Endometrium (tissue), 2 donors: Measurements from ENCODE around the gene ADCY4.
"Not testable (repeated sequence)": the region's sequence is repeated elsewhere in the genome, so short reads cannot be mapped to it uniquely, and the experiment has no call there.

Source experiments
- FAIRE-seq: peaks from 2 replicates; lab custom pipeline; 2012; peaks lifted over from hg19 to GRCh38; lab: Jason Lieb, UNC
- donor health status: control.
- donor health status: control.

The ADCY4 gene

DNA sequence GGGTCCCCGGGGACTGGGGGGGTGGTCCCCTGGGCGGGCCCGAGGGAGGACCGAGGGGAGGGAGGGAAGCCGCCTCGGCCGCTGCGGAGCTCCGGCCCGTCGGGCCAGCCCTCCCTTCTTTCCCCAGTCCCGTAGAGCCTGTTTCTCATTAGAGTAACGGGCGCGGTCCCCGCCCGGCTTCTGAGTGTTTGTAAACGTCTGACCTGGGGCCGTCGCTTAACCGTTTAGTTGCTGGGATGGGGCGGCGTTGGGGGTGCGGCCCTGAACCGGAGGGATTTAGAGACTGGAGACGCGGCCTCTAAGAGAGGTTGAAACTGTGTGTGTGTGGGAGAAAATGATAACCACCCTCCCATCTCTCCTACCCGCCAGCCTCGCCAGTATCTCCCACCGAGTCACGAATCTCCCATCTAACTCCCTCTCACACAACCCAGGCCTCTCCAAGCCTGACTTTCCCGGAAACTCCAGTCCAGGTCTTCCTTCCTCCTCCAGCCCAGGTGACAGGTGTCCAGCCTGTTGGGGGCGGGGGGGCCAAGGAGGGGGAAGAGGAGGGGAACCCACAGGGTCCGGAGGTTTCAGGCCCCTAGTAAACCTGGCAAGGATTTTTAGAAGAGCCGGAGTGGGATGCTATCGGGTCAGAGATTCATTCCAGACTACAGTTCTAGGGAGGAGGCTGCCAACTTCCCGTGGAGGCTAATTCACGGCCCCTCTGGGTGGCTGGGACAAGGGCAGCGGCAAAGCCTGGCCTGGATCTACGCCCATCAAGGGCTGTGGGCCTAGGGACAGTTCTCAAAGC lies 32.0 kb upstream of the ADCY4 start:
- peak; percentile 33 for FAIRE-seq

DNA sequence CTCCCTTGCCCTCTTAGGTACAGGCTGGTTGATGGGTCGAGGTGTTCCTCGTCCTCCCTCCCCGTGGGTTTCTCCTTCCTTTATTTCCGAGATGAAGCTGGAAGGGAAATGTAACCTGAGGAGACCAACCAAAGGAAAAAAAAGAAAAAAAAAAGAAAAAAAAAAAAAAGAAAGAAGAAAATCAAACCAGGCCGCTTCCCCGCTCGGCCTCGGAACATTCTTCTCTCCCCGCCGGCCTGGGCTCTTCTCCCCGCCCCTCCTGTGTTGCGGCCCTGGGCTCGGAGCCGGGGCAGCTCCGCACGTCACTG lies 31.5 kb upstream of the ADCY4 start:
- no peak for FAIRE-seq

DNA sequence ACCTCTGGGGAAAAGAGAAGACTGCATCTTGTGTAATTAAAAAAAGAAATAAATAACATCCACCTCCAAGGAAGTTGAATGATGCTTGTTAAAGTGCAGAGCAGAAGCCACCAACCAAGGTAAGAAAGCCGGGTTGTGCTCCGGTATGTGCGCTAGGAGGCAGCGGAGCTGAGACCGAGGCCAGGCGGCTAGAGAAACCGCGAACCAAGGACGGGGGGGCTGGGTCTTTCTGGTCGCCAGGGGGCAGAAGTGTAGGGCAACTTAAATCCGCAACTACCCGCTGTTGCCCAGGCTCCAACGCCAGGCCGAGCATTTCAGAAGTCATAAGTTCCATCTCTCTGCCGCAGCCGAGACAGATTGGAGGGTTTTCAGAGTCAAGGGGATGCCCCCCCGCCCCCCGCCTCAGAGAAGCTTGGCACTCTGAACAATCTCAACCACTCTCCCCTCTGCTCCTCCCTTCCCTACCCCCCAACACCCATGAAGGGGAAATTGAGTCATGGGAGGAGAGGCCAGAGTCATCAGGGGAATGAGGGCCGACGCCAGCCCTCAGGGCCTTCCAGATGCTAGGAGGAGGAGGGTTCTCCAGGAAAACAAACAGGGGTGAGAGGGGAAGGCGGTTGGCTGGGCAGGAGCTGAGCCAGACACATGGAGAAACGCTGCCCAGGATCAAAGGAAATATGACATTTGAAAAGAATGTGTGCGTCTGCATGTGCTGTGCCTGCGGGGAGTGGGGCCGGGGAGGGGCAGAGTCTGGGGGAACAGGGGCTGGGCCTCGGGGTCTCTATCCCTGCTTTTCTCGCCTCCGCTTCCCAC lies 30.9 kb upstream of the ADCY4 start:
- peak; percentile 78 for FAIRE-seq

DNA sequence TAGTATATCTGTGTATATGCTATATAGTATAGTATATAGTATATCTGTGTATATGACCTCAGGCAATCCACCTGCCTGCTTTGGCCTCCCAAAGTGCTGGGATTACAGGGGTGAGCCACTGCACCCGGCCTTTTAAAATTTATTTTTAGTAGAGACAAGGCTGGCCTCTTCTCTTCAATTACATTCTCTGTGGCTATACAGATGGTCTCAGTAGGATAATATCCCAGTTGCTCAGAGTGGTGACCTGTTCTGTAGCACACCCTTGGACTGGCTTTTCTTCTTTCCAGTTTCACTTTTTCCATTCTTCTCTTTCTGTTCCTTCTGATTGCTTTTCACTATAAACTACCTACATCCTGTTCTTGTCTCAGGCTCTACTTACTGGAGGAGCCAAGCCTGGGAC lies 30.0 kb upstream of the ADCY4 start:
- no peak for FAIRE-seq

DNA sequence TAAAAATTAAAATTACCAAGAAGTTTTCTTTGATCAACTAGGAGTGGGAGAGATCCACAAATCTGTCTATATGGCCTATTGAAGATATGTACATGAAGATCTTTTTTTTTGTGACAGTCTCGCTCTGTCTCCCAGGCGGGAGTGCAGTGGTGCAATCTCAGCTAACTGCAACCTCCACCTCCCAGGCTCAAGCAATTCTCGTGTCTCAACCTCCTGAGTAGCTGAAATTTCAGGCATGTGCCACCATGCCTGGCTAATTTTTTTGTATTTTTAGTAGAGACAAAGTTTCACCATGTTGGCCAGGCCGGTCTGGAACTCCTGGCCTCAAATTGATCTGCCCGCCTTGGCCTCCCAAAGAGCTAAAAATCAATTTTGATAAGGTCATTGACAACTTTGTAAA lies 28.5 kb upstream of the ADCY4 start:
- FAIRE-seq, result no peak

DNA sequence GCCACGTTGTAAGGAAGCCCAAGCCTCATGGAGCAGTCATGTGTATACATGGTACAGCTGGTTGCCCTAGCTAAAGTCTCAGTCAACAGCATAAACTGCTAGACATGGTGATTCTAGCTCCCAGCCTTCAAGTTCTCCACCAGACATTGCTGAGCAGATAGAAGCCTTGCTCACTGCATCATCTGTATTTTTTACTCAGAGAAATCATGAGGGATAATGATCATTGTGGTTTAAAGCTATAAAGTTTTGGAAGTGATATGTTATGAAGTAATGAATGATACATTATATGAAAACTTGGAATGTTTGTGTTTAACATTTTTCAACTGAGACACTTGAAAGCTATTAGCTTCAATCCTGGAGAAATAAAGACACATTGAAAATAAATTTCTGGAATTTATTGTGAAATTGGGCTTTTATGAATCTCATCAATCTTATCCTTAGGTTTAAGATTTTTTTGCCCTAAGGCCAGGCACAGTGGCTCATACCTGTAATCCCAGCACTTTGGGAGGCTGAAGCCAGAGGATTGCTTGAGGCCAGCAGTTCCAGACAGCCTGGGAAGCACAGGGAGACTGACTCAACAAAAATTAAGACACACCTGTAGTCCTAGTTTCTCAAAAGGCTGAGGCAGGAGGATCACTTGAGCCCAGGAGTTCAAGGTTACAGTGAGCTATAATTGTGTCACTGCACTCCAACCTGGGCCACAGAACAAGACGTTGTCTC lies 27.5 kb upstream of the ADCY4 start:
- no peak for FAIRE-seq

DNA sequence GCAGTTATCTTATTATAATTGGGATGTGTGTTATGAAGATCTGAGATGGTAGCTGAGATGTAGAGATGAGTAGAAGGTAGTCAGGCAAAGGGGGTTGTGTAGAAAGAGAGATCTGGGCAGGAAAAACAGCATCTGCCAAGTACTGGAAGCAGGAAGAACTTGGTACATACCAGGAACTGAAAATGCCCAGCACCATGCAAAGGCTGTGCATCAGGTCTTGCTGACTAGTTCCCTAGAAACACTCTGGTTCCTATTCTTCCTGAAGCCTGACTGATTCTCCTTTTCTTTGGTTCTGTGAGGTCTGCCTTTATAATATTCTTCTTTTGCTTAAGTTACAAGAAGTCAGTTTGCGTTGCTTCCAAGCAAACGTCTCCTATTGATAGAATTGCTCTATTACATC lies 26.5 kb upstream of the ADCY4 start:
- no peak for FAIRE-seq

DNA sequence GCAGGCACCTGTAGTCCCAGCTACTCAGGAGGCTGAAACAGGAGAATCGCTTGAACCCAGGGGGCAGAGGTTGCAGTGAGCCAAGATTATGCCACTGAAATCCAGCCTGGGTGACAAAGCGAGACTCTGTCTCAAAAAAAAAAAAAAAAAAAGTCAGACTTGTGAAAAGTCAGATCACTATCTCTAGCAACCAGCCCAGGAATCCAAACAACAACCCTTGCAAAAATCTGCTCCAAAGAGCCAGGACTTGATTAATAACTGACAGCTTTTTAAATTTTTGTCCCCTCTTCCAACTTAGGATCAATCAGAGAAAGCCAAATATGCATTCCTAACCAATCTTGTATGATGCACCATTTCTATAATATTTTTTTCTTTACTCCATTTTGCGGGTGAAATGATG lies 25.4 kb upstream of the ADCY4 start:
- FAIRE-seq, result no peak

DNA sequence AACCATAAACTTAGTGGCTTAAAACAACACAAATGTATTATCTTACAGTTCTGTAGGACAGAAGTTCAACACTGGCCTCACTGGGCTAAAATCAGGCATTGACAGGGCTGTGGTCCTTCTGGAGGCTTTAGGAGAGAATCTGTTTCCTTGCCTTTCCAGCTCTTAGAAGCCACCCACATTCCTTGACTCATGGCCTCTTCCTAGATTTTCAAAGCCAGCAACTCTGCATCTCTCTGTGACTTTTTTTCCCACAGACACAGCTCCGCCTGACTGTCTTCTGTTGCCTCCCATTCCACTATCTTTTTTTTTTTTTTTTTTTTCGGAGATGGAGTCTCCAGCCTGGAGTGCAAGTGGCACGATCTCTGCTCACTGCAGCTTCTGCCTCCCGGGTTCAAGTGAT lies 21.3 kb upstream of the ADCY4 start:
- no peak for FAIRE-seq

DNA sequence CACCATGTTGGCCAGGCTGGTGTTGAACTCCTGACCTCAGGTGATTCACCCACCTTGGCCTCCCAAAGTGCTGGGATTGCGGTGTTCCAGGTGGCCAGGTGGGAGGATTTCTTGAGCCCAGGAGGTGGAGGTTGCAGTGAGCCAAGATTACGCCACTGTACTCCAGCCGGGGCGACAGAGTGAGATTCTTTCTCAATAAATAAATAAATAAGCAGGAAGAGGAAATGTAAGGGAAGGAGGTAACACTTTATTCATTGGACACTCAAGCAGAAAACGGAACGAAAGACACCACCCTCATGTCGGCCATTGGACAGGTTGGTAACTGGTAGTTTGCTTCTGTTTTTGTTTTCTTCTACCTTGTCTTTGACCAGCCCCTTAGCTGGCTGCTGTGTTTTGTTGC lies 20.1 kb upstream of the ADCY4 start:
- no peak for FAIRE-seq

DNA sequence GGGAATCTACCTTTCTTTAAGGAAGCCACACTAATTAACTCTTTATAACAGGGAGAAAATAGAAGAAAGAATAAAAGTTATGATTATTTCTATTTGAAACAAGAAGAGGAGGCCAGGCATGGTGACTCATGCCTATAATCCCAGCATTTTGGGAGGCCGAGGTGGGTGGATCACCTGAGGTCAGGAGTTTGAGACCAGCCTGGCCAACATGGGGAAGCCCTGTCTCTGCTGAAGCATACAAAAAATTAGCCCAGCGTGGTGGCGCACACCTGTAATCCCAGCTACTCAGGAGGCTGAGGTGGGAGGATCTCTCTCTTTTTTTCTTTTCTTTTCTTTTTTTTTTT lies 19.6 kb upstream of the ADCY4 start:
- FAIRE-seq, result not testable (repeated sequence)

DNA sequence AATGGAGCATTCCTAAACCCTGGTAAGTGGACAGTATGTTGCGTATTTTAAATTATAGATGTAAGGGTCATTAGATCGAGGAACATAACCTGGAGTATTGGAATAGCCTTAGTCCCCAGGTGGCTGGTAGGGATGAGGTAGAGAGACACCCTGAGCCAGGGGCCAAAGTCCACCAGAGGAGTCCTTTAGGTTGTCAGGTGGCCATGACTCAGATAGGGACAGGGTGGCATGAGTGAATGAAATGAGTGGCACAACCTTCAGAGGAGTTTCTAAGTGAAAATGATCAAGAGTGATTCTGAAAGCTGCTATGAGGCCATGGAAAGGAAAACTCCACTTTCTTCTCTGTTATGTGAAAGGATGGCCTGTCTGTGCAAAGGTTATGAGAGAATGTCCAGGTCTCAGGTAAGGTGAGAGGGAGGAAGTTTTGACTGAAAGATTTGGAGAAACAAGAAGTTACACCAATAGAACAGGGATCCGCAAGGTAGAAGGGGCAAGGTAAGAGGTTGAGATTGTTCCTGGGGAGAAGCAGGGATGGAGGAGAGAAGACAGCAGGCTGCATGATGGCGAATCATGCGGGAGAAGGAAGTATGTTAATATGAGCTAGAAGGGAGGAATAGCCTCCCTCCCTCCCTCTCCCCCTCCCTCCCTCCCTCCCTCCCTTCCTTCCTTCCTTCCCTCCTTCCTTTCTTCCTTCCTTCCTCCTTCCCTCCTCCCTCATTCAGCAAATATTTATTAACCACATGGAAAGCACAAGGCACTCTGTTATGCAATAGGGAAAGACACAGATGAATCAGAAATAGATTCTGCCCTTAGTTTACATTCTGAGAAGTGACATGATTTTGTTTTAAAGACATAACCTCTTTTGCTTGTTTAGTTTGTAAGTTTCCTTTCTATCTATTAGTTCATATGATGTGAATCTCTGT lies 18.9 kb upstream of the ADCY4 start:
- no peak for FAIRE-seq

DNA sequence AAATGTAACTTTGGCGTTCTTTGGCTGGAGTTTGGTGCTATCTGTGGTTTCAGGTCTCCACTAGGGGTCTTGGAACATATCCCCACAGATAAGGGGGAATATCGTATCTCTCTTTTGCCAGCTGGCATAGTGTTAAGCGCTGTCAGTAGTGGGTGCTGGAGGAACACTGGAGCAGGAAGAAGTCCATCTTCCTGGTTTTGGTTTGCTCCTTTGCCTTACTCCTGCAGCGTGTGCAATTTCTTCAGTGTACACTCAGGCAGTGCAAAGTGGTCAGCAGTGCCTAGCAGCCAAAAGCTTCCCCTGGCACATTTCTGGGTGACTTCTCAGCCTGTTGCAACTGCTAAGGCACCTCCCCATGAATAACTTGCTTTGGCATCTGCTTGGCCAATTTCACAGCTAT lies 16.6 kb upstream of the ADCY4 start:
- FAIRE-seq, result no peak

DNA sequence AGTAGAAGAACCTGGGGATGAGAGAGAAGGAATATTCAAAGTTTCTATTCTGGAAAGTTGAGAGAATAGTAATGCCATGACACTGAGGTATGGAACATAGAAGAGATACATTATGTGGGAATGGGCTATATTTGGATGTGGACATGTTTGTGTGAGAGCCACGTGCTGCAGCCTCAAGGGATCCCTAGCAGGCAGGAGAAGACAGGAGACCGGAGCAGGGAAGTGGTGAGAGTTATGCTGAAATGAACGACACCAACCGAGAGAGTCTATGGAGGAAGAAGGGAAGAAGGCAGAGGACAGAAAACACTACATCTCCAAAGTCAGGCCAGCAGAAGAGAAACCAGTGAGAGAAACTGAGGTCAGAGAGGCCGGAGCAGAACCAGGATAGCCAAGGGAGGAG lies 14.9 kb upstream of the ADCY4 start:
- no peak for FAIRE-seq

DNA sequence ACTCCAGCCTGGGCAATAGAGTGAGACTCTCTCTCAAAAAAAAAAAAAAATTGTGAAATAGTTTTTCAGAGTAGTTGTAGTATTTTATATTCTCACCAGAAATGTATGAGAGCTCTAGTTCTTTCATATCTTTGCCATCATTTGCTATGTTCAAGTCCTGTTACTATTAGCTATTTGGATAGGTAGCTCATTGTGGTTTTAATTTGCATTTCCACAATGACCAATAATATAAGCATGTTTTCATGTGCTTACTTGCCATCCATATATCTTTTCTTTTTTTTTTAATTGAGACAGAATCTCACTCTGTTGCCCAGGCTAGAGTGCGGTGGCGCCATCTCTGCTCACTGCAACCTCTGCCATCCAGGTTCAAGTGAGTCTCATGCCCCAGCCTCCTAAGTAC lies 13.3 kb upstream of the ADCY4 start:
- no peak for FAIRE-seq

DNA sequence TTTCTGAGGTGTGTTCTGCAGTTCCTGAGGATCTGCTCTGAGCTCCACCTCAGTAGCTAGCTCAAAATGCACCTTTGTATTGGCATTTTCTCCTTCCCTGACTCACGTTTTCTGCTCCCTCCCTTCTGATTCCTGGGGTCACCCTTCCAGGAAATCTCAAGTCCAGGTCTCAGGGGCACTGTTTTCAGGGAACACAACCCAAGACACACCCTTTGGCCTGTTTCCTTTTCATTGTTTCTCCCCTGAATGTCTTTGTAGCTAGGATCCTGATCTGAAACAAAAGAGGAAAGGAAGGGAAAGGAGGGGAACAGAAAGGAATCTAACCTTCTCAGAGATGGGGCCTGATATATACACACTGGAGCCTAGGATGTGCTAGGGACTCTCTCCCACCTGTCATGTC lies 12.3 kb upstream of the ADCY4 start:
- no peak for FAIRE-seq

DNA sequence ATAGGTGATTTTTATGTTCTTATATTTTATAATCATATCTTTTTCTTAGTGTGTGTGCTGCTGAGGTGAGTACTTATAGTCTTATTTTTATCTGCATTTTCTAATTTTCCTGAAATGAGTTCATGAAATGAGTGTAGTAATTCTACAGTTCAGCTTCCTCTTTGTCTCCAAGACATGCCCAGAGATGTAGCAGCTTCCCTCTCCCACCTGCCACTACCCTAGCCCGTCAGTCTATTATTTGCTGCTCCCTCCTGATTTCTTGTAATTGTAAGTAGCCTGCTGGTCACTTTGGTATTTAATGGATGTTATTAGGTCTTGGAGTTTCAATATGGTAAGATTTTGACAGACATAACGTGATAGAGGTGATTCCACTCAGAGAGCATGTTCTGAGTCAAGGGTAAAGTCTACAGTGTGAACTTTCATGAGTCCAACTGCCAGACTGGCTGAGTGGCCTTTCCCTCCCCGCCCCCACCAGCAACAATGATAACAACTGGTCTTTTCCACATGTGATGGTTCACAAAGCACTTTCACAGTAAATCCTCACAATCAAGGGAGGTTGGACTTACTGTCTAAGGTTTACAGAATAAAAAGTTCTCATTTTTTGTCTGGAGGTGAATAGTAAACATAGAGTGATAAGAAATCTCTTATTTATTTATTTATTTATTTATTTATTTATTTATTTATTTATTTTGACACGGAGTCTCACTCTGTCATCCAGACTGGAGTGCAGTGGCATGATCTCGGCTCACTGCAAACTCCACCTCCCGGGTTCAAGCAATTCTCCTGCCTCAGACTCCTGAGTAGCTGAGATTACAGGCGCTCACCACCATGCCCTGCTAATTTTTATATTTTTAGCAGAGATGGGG lies 9.2 kb upstream of the ADCY4 start:
- no peak for FAIRE-seq

DNA sequence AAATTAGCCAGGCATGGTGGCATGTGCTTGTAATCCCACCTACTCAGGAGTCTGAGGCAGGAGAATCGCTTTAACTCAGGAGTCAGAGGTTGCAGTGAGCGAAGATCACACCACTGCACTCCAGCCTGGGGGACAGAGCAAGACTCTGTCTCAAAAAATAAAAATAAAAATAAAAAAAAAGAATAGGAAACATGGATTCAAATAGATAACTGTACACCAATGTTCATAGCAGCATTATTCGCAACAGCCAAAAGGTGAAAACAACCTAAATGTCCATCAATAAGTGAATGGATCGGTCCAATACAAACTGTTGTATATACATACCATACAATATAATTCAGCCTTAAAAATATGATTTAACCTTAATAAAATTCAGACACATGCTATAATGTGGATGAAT lies 8.0 kb upstream of the ADCY4 start:
- no peak for FAIRE-seq

DNA sequence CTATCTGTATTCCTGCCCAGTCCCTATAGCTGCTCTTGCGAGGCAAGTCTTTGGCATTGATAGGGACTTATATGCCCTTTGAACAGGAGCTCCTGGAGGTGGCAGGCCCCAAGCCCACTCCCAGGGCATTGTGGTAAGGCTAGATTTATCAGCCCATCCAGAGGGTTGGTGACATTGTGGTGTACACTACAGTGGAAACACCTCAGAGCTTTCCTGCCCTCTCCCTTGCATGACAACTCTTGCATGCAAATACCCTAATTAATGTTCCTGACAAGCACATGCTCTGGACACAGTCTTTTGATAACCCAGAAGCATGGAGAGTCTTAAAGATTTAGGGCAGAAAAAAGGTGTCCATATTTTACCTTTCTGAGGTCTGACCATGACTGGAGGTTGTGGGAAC lies 5.7 kb upstream of the ADCY4 start:
- FAIRE-seq, result no peak

DNA sequence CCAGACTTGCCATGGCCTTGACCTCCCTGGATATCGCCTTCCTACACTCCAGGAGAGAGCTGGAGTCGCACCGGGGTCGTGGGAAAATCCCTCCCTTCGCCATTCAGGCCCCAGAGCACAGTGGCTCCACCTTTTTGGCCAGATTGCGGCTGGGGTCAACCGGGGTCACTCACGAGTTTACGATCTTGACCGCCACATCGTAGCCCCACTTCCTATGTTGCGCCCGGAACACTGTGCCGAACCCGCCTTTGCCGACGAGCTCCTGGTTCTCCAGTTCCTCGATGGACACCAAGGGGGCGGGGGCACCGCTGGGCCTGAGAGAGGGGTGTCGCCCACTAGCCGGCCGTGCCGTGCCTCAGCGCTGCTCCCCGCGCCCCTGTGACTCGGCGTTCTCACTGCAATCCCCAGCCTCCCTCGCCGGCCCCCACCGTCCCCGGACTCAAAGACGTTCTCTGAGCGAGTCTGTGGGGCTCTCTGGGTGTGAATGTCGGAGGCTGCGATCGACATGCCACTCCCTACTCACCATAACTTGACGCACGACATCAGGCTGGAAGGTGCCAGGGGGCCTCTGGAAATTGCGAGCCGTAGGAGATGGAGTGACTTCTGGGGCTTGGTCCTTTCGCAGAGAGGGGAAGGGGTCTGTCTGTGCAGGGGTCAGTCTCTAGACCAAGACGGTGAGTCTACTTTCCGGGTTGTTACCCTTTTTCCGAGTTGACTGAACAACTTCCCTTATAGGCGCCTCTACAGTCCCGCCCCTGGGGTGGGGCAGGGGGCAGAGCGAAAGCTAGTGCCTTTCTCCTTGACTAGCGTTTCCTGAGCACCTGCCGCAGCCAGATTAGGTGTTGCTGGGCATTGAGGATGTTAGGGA lies 4.6 kb upstream of the ADCY4 start, which contains the start of gene RIPK3:
Gene RIPK3 (minus strand): TSS at position 708 of the 868 bp plus-strand sequence. CDS start 165 bp downstream, at position 543.
- no peak for FAIRE-seq
